ENCODE results near the gene SERTAD1.

SERTAD1 gene

GRCh38 chr19:40374084-40374483 lies 51.7 kb downstream of the SERTAD1 start:
- no peak for DNase-seq

- DNase-seq: no peak
These were observed 54.0 kb downstream of the SERTAD1 start for GRCh38 chr19:40371802-40372122.

Data from NCI-H524 (cell line).